Thyroid gland (tissue), 4 donors: ENCODE data around the gene PHACTR3. TPM values are rescaled to one million over a fixed set of nuclear protein-coding genes. Genes with fewer than 3 reads are reported as not detected.

Experiments
- DNase-seq, 2 donors: peaks; one replicate each; pipeline ENCODE4 v3.0.0-alpha.2; 2019
- H3K27ac ChIP-seq, 3 donors: fragments of 200-600 bp; sonication (generic); 1 replicate in 2 of 3; 2 replicates in 1 of 3; pipeline ENCODE4 v1.5.1; 2016 to 2019; ENCODE audit warnings: mild to moderate bottlenecking in 1 of 3, moderate library complexity in 1 of 3
- H3K27me3 ChIP-seq: fragments of 200-600 bp; sonication (generic); one replicate; pipeline ENCODE4 v1.5.1; 2019
- H3K36me3 ChIP-seq, 2 donors: fragments of 200-600 bp; sonication (generic); one replicate each; pipeline ENCODE4 v1.5.1; 2016 to 2019
- H3K4me1 ChIP-seq, 2 donors: fragments of 200-600 bp; sonication (generic); one replicate each; pipeline ENCODE4 v1.5.1; 2017 to 2019
- H3K4me3 ChIP-seq, 3 donors: fragments of 200-600 bp; sonication (generic); replicated peaks in 1 of 3; 1 replicate in 2 of 3; 2 replicates in 1 of 3; pipeline ENCODE4 v1.5.1; 2016; ENCODE audit warnings: mild to moderate bottlenecking in 1 of 3
- H3K9me3 ChIP-seq: fragments of 200-600 bp; sonication (generic); one replicate; pipeline ENCODE4 v1.5.1; 2017
- POLR2A ChIP-seq, 2 donors: fragments of 450-650 bp; IDR thresholded peaks; one replicate each; pipeline ENCODE4 v1.6.1; 2017; ENCODE audit warnings: antibody characterized with exemption in 2 of 2, mild to moderate bottlenecking in 2 of 2, moderate library complexity in 1 of 2
- WGBS, 2 donors: methylation state at CpG; one replicate each; pipeline ENCODE4 v1.1.5; 2017; 5-methylcytosine and 5-hydroxymethylcytosine counted together
- intact Hi-C: fragments of 100-400 bp; cut with DNase I; formaldehyde crosslinking; loops from one replicate; pipeline ENCODE4 v1.15.1; 2023
- total RNA-seq, 4 donors: library from RNA; depleted of rRNA; stranded (reverse); fragments of >200 nt; gene quantifications; one replicate each; pipeline ENCODE4 v1.2.3, GENCODE V29; 2016
- TF ChIP-seq, protein P1 (sequence below), 6 experiments: fragments of 200-600 bp in 3 of 6; fragments of 450-650 bp in 3 of 6; sonication (generic) in 3 of 6; IDR thresholded peaks; one replicate each; pipeline ENCODE4 v1.5.1; 2016 to 2019; ENCODE audit warnings: antibody characterized with exemption in 6 of 6, mild to moderate bottlenecking in 2 of 6, inconsistent platforms in 1 of 6, moderate library complexity in 1 of 6

PHACTR3 gene
- total RNA-seq, 4 donors from 2014 or later = 2.4 TPM; not detected in 3

- intact Hi-C loops = no loop called here
- H3K27me3 ChIP-seq = no peaks in the 10 kb centered on the region
- no peaks in the 10 kb centered on the region for H3K36me3 ChIP-seq
- TF ChIP-seq, protein P1, sequence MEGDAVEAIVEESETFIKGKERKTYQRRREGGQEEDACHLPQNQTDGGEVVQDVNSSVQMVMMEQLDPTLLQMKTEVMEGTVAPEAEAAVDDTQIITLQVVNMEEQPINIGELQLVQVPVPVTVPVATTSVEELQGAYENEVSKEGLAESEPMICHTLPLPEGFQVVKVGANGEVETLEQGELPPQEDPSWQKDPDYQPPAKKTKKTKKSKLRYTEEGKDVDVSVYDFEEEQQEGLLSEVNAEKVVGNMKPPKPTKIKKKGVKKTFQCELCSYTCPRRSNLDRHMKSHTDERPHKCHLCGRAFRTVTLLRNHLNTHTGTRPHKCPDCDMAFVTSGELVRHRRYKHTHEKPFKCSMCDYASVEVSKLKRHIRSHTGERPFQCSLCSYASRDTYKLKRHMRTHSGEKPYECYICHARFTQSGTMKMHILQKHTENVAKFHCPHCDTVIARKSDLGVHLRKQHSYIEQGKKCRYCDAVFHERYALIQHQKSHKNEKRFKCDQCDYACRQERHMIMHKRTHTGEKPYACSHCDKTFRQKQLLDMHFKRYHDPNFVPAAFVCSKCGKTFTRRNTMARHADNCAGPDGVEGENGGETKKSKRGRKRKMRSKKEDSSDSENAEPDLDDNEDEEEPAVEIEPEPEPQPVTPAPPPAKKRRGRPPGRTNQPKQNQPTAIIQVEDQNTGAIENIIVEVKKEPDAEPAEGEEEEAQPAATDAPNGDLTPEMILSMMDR (IDR thresholded peaks at IDR 0.05) = no peak
- TF ChIP-seq POLR2A (IDR thresholded peaks at IDR 0.05) = no peak
- no peaks in the 10 kb centered on the region for H3K9me3 ChIP-seq
- 87 to 90% methylated on average over 8 of the region's 8 CpGs for WGBS, 2 donors
- no peaks in the 10 kb centered on the region for H3K4me1 ChIP-seq
- no peak overlapping the region for H3K27ac ChIP-seq
- DNase-seq = no peak
- H3K4me3 ChIP-seq = no peak overlapping the region
Measured at GRCh38 chr20:59665656-59666555, 61.6 kb downstream of the PHACTR3 start.

DNA sequence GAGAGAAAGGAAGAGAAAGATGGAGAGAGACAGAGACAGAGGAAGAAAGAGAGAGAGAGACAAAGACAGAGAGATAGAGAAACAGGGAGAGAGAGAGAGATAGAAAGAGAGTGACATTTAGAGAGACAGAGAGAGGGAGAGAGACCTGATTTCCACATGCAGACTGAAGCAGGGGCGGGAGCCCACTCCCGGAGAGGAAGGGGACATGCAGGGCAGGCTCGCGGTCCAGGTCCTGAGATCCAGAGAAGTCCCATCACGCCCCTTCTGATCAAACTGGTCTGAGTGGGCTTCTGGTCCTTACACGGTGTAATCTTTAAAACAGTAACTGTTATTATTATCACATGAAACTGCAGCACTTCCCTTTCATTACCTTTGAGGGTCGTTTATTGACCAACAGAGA, 62.2 kb downstream of the PHACTR3 start:
- 75 to 78% methylated on average over 7 of the region's 7 CpGs for WGBS, 2 donors
- TF ChIP-seq, protein P1 (IDR thresholded peaks at IDR 0.05) = no peak
- TF ChIP-seq POLR2A (IDR thresholded peaks at IDR 0.05) = no peak
- Histone ChIP-seq H3K4me3 (no peak overlapping the region), H3K27ac (no peak overlapping the region), H3K36me3 (no peaks in the 10 kb centered on the region), H3K9me3 (no peaks in the 10 kb centered on the region), H3K4me1 (no peaks in the 10 kb centered on the region), H3K27me3 (no peaks in the 10 kb centered on the region)
- no peak for DNase-seq
- intact Hi-C loops = no loop called here

DNA sequence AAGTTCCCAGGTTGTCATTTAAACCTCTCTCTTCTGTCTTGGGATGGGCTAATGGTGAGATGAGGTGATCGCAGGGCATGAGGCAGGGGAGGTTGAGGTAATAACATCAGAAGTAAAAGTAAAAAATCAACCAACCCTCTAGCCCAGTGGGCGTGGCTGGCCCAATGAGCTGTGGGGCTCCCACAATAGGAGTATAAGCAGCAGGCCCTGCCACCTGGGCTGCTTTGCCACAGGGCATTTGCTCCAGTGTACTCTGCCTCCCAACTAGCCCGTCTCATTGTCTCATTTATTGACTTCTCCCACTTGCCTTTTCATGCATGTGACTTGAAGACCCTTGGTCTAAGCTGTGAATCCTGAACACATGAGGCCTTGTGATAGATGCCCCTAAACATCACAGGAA, 62.8 kb downstream of the PHACTR3 start:
- 72 to 92% methylated on average over 3 of the region's 3 CpGs for WGBS, 2 donors
- H3K4me1 ChIP-seq = no peaks in the 10 kb centered on the region
- no peaks in the 10 kb centered on the region for H3K27me3 ChIP-seq
- no peak overlapping the region for H3K4me3 ChIP-seq
- intact Hi-C loops = no loop called here
- no peaks in the 10 kb centered on the region for H3K9me3 ChIP-seq
- H3K27ac ChIP-seq = no peak overlapping the region
- no peaks in the 10 kb centered on the region for H3K36me3 ChIP-seq
- DNase-seq = no peak
- TF ChIP-seq POLR2A (IDR thresholded peaks at IDR 0.05) = no peak
- TF ChIP-seq, protein P1 (IDR thresholded peaks at IDR 0.05) = no peak

DNA sequence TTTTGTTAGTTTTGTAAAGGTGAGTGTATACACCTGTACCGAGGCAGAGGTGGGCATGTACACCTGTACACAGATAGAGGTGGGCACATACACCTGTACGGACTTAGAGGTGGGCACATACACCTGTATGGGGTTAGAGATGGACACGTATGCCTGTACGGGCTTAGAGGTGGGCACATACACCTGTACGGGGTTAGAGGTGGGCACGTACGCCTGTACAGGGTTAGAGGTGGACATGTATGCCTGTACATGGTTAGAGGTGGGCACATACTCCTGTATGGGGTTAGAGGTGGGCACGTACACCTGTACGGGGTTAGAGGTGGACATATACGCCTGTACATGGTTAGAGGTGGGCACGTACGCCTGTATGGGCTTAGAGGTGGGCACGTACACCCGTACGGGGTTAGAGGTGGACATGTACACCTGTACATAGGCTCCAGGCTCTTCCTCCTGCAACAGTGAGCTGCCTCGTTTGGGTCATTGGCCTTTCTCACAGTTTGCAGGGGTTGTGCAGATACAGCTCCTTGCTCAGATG, 63.7 kb downstream of the PHACTR3 start:
- intact Hi-C loops = no loop called here
- 86% methylated on average over 16 of the region's 16 CpGs for WGBS, 2 donors
- no peak overlapping the region for H3K4me3 ChIP-seq
- no peaks in the 10 kb centered on the region for H3K27me3 ChIP-seq
- no peak for TF ChIP-seq POLR2A (IDR thresholded peaks at IDR 0.05)
- TF ChIP-seq, protein P1 (IDR thresholded peaks at IDR 0.05) = no peak
- no peak overlapping the region for H3K27ac ChIP-seq
- no peaks in the 10 kb centered on the region for H3K9me3 ChIP-seq
- H3K36me3 ChIP-seq = no peaks in the 10 kb centered on the region
- H3K4me1 ChIP-seq = no peaks in the 10 kb centered on the region
- DNase-seq = no peak
